NCI-H345 (cell line): ENCODE results near the gene PLPP1.
"Not testable (repeated sequence)": the region's sequence is repeated elsewhere in the genome, so short reads cannot be mapped to it uniquely, and the experiment has no call there.

Experiments used
- DNase-seq: peaks from one replicate; lab custom pipeline; 2025; lab: John Stamatoyannopoulos, UW

PLPP1 gene

GRCh38 chr5:55505711-55506110, 29.1 kb downstream of the PLPP1 start:
- not testable (repeated sequence) for DNase-seq

- DNase-seq, result not testable (repeated sequence)
These were observed 30.8 kb downstream of the PLPP1 start for GRCh38 chr5:55503917-55504316.

GRCh38 chr5:55502759-55503158, 32.0 kb downstream of the PLPP1 start:
- DNase-seq, result no peak

GRCh38 chr5:55498457-55498856, 36.3 kb downstream of the PLPP1 start:
- no peak for DNase-seq

GRCh38 chr5:55497712-55498111, 37.1 kb downstream of the PLPP1 start:
- DNase-seq, result no peak

GRCh38 chr5:55495216-55495615, 39.5 kb downstream of the PLPP1 start:
- DNase-seq, result no peak

GRCh38 chr5:55492449-55492848, 42.3 kb downstream of the PLPP1 start:
- DNase-seq, result no peak

GRCh38 chr5:55485073-55485472, 49.7 kb downstream of the PLPP1 start:
- no peak for DNase-seq

- DNase-seq, result no peak
These were observed 50.2 kb downstream of the PLPP1 start for GRCh38 chr5:55484531-55484930.

- no peak for DNase-seq
These were observed 50.9 kb downstream of the PLPP1 start for GRCh38 chr5:55483885-55484284.

- DNase-seq, result no peak
These were observed 53.4 kb downstream of the PLPP1 start for GRCh38 chr5:55481293-55481855.

- no peak for DNase-seq
These were observed 54.0 kb downstream of the PLPP1 start for GRCh38 chr5:55480781-55481180.

- DNase-seq, result no peak
These were observed 62.1 kb downstream of the PLPP1 start for GRCh38 chr5:55472642-55473041.

GRCh38 chr5:55471468-55471867, 63.3 kb downstream of the PLPP1 start:
- no peak for DNase-seq

GRCh38 chr5:55470282-55470681, 64.5 kb downstream of the PLPP1 start:
- DNase-seq, result no peak

GRCh38 chr5:55469839-55470238, 64.9 kb downstream of the PLPP1 start:
- DNase-seq, result no peak

GRCh38 chr5:55467862-55468551, 66.8 kb downstream of the PLPP1 start:
- DNase-seq, result no peak

- no peak for DNase-seq
These were observed 71.2 kb downstream of the PLPP1 start for GRCh38 chr5:55463613-55464012.

- DNase-seq, result no peak
These were observed 75.2 kb downstream of the PLPP1 start for GRCh38 chr5:55459572-55459971.

GRCh38 chr5:55456216-55456895, 78.4 kb downstream of the PLPP1 start:
- DNase-seq, result no peak

- DNase-seq, result no peak
These were observed 80.5 kb downstream of the PLPP1 start for GRCh38 chr5:55454282-55454681.

- no peak for DNase-seq
These were observed 81.6 kb downstream of the PLPP1 start for GRCh38 chr5:55453211-55453610.

GRCh38 chr5:55451976-55452375, 82.8 kb downstream of the PLPP1 start:
- no peak for DNase-seq
